ENCODE measurements around the gene FDX2. TPM values are rescaled to one million over a fixed set of nuclear protein-coding genes. Genes with fewer than 3 reads are reported as not detected.
"Not testable (repeated sequence)": the region's sequence is repeated elsewhere in the genome, so short reads cannot be mapped to it uniquely, and the experiment has no call there.

Gene FDX2
- total RNA-seq, 1 donor from 2014 or later: 25.4 TPM

DNA sequence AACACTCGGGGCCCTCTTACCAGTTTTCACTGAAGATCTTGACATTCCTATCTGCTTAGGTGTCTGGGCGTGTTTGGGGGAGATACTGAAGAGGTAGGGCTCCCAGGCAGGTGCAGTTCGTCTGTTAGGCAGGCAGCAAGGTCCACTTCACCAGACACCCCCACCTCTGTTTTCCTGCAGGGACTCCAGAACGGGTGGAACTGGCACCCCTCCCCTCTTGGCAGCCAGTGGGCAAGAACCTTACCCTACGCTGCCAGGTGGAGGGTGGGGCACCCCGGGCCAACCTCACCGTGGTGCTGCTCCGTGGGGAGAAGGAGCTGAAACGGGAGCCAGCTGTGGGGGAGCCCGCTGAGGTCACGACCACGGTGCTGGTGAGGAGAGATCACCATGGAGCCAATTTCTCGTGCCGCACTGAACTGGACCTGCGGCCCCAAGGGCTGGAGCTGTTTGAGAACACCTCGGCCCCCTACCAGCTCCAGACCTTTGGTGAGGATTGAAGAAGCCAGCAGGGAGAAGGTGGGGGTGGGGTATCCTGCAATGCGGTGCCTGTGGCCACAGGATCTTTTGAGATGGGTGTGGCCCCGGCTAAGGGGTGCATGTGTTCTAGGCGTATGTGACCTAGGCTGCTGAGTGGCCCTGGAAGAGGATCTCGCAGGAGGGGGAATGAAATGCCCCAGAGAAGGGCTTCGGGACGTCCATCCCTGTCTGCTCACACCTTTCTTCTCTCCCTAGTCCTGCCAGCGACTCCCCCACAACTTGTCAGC is 32.3 kb downstream of the FDX2 start:
- DNase-seq: no peak

DNA sequence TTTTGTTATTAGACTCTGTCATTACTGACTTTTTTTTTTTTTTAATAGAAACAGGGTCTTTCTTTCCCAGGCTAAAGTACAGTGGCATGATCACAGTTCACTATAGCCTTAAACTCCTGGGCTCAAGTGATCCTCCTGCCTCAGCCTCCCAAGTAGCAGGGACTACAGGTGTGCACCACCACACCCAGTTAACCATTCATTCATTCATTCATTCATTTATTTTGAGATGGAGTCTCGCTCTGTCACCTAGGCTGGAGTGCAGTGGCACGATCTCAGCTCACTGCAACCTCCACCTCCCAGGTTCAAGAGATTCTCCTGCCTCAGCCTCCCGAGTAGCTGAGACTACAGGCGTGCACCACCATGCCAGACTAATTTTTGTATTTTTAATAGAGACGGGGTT is 33.8 kb downstream of the FDX2 start:
- not testable (repeated sequence) for DNase-seq

DNA sequence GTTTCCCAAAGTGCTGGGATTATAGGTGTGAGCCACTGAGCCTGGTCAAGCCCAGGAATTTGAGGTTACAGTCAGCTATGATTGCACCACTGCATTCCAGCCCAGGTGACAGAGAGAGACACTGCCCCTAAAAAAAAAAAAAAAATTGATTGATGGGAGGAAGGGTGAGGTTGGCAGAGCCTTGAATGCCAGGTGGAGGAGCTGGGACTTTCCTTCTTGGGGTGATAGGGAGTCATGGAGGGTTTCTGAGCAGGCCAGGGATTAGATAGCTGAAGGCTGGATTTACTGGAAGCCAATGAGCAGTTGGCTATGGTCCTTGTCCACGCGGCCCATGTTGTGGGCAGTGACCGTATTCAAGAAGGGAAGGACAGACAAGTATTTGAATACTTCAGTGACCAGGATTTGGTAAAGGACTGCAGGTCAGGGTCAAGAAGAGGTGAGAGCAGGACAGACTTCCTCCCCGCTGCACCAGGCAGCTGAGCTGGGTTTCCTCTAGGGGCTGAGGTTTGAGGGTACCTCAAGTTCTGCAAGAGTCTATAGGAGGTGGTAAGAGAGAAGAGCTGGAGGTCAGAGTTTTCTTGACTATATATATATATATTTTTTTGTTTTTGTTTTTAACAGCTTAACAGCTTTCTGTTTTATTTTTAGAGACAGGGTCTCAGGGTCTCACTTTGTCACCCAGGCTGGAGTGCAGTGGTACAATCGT is 35.9 kb downstream of the FDX2 start:
- DNase-seq: no peak

DNA sequence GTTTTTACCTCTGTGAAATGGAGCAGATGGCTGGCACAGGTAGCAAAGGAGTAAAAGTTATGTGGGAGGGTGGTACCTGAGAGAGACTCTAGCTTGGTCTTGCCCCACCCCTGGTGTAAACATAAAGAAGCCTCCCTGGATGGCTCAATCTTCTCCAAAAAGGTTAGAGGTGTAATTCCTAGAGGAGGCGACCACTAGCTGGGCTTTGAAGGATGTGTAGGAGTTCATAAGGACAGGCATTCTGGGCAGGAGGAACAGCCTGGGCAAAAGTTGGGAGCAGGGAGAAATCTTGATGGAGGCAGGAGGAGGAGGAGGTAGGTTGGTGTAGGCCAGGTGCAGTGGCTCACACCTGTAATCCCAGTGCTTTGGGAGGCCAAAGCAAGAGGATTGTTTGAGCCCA is 36.9 kb downstream of the FDX2 start:
- DNase-seq: no peak

DNA sequence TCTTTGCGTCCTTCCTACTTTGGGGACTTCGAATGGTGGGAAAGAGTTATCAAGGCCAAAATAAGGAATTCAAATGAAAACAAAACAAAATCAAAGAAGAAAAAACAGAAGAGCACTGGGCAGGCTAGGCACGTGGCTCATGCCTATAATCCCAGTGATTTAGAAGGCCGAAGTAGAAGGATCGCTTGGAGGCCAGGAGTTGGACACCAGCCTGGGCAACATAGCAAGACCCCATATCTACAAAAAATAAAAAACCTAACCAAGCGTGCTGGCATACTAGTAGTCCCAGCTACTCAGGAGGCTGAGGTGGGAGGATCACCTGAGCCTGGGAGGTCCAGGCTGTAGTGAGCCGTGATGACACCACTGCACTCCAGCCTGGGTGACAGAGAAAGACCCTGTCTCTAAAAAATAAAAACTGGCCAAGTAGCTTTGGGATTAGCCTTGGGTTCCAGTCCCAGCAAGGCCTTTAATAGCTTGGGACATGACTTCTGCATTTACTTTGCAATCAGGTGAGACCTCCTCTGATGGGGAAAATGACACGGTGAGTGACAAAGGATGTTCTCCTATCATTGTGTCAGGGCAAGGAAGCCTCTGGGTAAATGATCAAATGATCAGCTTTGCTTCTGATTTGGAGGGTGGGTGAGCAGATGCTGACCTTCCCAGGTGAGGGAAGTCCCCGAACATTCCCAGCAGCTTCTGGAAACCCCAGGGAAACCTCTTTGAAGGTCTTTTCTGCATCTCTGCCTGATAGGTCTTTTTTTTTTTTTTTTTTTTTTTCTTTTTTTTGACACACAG is 37.8 kb downstream of the FDX2 start:
- no peak for DNase-seq

DNA sequence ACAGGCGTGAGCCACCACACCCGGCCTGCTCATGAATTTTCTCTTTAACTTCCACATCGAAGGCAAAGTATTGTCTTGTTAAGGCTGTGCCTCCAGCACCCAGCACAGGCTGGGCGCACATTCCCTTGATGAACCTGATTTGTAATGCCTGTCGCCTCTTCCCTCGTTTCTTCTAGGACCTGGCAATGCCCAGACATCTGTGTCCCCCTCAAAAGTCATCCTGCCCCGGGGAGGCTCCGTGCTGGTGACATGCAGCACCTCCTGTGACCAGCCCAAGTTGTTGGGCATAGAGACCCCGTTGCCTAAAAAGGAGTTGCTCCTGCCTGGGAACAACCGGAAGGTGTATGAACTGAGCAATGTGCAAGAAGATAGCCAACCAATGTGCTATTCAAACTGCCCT is 41.2 kb downstream of the FDX2 start:
- no peak for DNase-seq

DNA sequence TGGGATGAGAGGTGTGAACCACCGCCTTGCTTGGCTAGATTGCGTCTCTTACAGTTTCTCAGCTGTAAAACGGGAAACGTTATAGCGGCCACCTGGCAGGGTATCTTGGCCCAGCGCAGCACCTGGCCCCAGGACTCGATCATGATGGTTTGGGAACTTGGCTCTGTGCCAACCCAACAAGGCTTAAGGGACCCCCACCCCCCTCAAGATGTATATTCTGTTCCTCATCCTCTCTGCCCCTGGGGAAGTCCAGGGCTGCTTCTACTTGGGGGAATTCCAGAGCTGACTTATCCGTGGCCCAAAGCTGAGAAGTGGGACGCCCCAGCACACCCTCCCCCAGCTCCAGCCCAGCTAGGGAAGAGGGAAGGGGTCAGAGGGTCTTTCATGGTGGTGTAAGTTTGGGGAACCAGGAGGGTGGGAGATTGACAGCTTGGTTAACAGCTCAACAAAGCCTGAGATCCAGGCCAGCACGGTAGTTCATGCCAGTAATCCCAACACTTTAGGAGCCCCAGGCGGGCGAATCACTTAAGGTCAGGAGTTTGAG is 44.2 kb downstream of the FDX2 start:
- DNase-seq: peak; percentile 56

DNA sequence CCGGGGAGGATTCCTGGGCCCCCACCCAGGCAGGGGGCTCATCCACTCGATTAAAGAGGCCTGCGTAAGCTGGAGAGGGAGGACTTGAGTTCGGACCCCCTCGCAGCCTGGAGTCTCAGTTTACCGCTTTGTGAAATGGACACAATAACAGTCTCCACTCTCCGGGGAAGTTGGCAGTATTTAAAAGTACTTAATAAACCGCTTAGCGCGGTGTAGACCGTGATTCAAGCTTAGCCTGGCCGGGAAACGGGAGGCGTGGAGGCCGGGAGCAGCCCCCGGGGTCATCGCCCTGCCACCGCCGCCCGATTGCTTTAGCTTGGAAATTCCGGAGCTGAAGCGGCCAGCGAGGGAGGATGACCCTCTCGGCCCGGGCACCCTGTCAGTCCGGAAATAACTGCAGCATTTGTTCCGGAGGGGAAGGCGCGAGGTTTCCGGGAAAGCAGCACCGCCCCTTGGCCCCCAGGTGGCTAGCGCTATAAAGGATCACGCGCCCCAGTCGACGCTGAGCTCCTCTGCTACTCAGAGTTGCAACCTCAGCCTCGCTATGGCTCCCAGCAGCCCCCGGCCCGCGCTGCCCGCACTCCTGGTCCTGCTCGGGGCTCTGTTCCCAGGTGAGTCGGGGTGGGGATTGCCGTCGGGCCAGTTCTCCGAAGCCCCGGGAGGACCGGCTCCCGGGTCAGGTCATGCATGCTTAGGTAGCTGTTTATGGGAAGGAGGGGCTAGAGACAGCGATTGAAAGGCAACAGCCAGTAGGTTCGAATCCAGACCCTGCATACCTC is 45.0 kb downstream of the FDX2 start, which contains the start of gene ICAM1:
Gene ICAM1 (plus strand): TSS at position 505 of the 779 bp plus-strand sequence. CDS start 40 bp downstream, at position 545.
- DNase-seq: peak; percentile 97

DNA sequence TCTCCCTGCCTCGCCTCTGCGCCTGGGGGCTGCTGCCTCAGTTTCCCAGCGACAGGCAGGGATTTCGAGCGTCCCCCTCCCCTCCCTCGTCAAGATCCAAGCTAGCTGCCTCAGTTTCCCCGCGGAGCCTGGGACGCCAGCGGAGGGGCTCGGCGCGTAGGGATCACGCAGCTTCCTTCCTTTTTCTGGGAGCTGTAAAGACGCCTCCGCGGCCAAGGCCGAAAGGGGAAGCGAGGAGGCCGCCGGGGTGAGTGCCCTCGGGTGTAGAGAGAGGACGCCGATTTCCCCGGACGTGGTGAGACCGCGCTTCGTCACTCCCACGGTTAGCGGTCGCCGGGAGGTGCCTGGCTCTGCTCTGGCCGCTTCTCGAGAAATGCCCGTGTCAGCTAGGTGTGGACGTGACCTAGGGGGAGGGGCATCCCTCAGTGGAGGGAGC is 45.6 kb downstream of the FDX2 start:
- DNase-seq: peak; percentile 55

DNA sequence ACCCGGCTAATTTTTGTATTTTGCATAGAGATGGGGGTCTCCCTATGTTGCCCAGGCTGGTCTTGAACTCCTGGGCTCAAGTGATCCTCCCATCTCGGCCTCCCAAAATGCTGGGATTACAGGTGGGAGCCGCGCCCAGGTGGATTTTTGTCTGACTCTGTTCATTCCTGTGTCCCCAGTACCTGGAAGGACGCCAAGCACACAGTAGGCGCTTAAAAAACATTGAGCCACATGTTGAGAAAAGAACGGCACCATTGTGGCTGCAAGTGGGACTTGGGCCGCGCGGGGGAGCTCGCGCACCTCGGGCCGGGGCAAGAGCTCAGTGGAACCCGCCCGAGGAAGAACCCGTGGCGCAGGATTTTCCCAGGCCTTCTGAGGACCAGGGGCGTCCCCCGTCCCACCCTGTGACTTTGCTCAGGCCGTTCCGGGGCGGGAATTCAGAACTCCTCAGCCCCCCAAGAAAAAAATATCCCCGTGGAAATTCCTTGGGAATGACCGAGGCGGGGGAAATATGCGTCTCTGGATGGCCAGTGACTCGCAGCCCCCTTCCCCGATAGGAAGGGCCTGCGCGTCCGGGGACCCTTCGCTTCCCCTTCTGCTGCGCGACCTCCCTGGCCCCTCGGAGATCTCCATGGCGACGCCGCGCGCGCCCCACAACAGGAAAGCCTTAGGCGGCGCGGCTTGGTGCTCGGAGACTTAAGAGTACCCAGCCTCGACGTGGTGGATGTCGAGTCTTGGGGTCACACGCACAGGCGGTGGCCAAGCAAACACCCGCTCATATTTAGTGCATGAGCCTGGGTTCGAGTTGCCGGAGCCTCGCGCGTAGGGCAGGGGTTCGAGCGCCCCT is 46.3 kb downstream of the FDX2 start:
- peak; percentile 95 for DNase-seq

DNA sequence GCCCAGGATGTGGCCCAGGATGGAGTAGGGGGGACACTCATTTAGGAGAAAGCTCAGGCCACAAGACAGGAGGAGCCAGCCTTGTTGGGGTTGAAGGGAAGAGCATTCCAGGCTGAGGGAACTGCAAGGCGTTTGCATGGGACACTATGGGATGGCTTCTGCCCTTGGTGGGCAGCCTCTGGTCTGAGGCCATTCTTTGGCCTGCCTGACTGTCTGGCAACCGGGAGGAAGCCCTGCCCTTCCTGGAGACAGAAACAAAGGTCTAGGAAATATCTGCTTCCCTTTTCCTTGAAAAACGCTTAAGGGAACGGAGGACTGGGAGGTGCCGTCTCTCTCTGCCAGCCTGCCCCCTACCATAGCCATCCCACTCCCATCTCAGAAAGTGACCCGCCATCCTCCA is 47.7 kb downstream of the FDX2 start:
- DNase-seq: peak; percentile 77

DNA sequence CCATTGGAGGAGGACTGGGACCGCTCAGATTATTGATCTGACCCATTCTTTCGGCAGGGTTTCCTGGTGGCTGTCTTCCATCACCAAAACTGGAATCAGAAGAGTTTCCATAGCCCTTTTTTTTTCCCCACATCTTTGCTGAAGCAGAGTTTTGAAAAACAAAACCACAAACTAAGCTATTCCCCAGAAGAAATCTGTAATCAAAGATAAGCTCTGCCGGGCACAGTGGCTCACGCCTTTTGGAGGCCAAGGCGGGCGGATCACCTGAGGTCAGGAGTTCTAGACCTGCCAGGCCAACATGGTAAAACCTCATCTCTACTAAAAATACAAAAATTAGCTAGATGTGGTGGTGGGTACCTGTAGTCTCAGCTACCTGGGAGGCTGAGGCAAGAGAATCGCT is 49.1 kb downstream of the FDX2 start:
- no peak for DNase-seq

DNA sequence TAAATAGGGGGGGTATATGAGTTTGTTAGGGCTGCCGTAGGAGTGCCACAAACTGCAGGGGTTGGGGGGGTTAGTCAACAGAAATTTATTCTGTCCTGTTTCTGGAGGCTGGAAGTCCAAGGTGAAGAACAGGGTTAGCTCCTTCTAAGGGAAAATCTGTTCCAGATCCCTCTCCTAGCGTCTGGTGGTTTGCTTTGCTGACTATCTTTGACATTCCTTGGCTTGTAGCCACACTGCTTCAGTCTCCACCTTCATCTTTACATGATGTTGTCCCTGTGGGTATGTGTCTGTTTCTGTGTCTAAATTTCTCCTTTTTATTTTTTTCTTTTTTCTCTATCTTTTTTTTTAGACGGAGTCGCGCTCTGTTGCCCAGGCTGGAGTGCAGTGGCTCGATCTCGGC is 53.0 kb downstream of the FDX2 start:
- no peak for DNase-seq

DNA sequence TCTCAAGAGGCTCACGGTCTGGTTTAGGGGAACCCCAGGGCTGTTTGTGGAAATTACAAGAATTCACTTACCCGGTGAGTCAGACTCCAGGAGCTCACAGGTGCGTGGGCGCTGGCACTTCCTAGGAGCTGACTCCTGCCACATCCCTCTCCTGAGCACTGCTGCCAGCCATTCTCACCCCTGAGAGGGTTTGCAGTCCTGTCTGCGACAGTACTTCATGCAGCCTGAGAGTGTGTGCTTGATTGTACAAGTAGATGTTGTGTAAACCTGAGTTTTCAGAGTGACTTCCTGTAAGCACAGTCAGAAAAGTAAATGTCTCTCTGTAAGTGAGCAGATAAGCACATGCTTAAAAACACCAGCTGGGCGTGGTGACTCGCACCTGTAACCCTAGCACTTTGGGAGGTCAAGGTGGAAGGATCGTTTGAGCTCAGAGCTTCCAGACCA is 55.7 kb downstream of the FDX2 start:
- DNase-seq: no peak

Other genes starting within 250 kb of the FDX2 start
- 29.4 and 31.6 TPM in 2 replicates for gene SHFL, start 229.7 kb downstream of the FDX2 start, total RNA-seq
- 0.28 and 0.68 TPM in 2 replicates for gene ANGPTL6, start 213.3 kb downstream of the FDX2 start, total RNA-seq
- 23.4 and 25.4 TPM in 2 replicates for gene PPAN, start 209.7 kb downstream of the FDX2 start, total RNA-seq
- gene P2RY11, start 204.3 kb downstream of the FDX2 start, total RNA-seq: 2.6 and 4.6 TPM in 2 replicates
- gene EIF3G, start 196.1 kb downstream of the FDX2 start, total RNA-seq: 307 and 366 TPM in 2 replicates
- 37.9 and 67.9 TPM in 2 replicates for gene DNMT1, start 121.1 kb downstream of the FDX2 start, total RNA-seq
- gene S1PR2, start 84.7 kb downstream of the FDX2 start, total RNA-seq: 0.70 and 0.85 TPM in 2 replicates
- gene MRPL4, start 63.8 kb downstream of the FDX2 start, total RNA-seq: 19.9 and 44.6 TPM in 2 replicates
- 21.3 and 59.7 TPM in 2 replicates for gene ICAM1, start 44.9 kb downstream of the FDX2 start, total RNA-seq
- 0.79 and 0.85 TPM in 2 replicates for gene ICAM4, start 29.1 kb downstream of the FDX2 start, total RNA-seq
- 0.09 and 0.17 TPM in 2 replicates for gene ICAM5, start 26.1 kb downstream of the FDX2 start, total RNA-seq
- 0.47 and 1.4 TPM in 2 replicates for gene ZGLP1, start 6.2 kb downstream of the FDX2 start, total RNA-seq
- gene RAVER1, start 17.5 kb upstream of the FDX2 start, total RNA-seq: 13.3 and 30.9 TPM in 2 replicates
- 7.2 and 9.4 TPM in 2 replicates for gene ICAM3, start 23.6 kb upstream of the FDX2 start, total RNA-seq
- 95.6 and 110 TPM in 2 replicates for gene TYK2, start 64.6 kb upstream of the FDX2 start, total RNA-seq
- gene CDC37, start 87.5 kb upstream of the FDX2 start, total RNA-seq: 367 and 370 TPM in 2 replicates
- 2.2 and 5.3 TPM in 2 replicates for gene PDE4A, start 104.5 kb upstream of the FDX2 start, total RNA-seq
- gene KEAP1, start 187.3 kb upstream of the FDX2 start, total RNA-seq: 125 and 147 TPM in 2 replicates
- under 0.01 TPM in 1 of 2 replicates, not detected in the other for gene S1PR5, start 201.4 kb upstream of the FDX2 start, total RNA-seq
- 9.5 and 12.6 TPM in 2 replicates for gene ATG4D, start 227.9 kb upstream of the FDX2 start, total RNA-seq
- 8.6 and 11.2 TPM in 2 replicates for gene KRI1, start 250.0 kb upstream of the FDX2 start, total RNA-seq

All from dermis blood vessel endothelial cell (primary cell).